Mammary epithelial cell (primary cell): Measurements from ENCODE around the gene ADAM12.

Experiments
- CTCF ChIP-seq, 2 donors: IDR thresholded peaks in 1 of 2; conservative IDR thresholded peaks in 1 of 2; 2 replicates each; pipeline ENCODE4 v1.5.1; 2011 to 2012; ENCODE audit warnings: inconsistent platforms in 2 of 2, low read length in 2 of 2, mild to moderate bottlenecking in 2 of 2, control low read depth in 1 of 2, low read depth in 1 of 2; ENCODE audit not compliant: insufficient read depth in 1 of 2; ENCODE audit errors: extremely low read depth in 1 of 2
- EZH2 ChIP-seq: IDR thresholded peaks from 2 replicates; pipeline ENCODE4 v1.6.1; 2012; ENCODE audit warnings: low read length, inconsistent platforms, borderline replicate concordance

- TF ChIP-seq CTCF (conservative IDR thresholded peaks at IDR 0.05 in 1 of 2, IDR thresholded peaks at IDR 0.05 in 1 of 2; ENCODE audit: extremely low read depth in 1 of 2, insufficient read depth in 1 of 2, low read depth in 1 of 2, low read length in 2 of 2) (no peak), EZH2 (no peak)
Observed at GRCh38 chr10:126170371-126170770, 217.9 kb downstream of the ADAM12 start.
